Testis (tissue), 3 donors: Measurements from ENCODE around the gene GFOD1. TPM values are rescaled to one million over a fixed set of nuclear protein-coding genes. Genes with fewer than 3 reads are reported as not detected.
"Not testable (repeated sequence)": the region's sequence is repeated elsewhere in the genome, so short reads cannot be mapped to it uniquely, and the experiment has no call there.

Experiments used
- DNase-seq: peaks from one replicate; pipeline ENCODE4 v3.0.0-alpha.2; 2019
- H3K27ac ChIP-seq, 2 donors: fragments of 200-600 bp; sonication (generic); one replicate each; pipeline ENCODE4 v1.5.1; 2019
- H3K27me3 ChIP-seq: fragments of 200-600 bp; sonication (generic); one replicate; pipeline ENCODE4 v1.5.1; 2019
- H3K36me3 ChIP-seq: fragments of 200-600 bp; sonication (generic); one replicate; pipeline ENCODE4 v1.5.1; 2017; ENCODE audit warnings: low read depth; ENCODE audit errors: missing control alignments
- H3K4me1 ChIP-seq: fragments of 200-600 bp; sonication (generic); one replicate; pipeline ENCODE4 v1.5.1; 2019
- H3K4me3 ChIP-seq, 2 donors: fragments of 200-600 bp; sonication (generic); one replicate each; pipeline ENCODE4 v1.5.1; 2017 to 2019
- H3K9me3 ChIP-seq: fragments of 200-600 bp; sonication (generic); one replicate; pipeline ENCODE4 v1.5.1; 2017
- CTCF ChIP-seq, 3 experiments: fragments of 450-650 bp in 2 of 3; fragments of 200-600 bp in 1 of 3; sonication (generic) in 1 of 3; IDR thresholded peaks; one replicate each; pipeline ENCODE4 v1.5.1; 2016 to 2019; ENCODE audit warnings: antibody characterized with exemption in 3 of 3, mild to moderate bottlenecking in 2 of 3, moderate library complexity in 1 of 3
- POLR2A ChIP-seq: fragments of 450-650 bp; IDR thresholded peaks from one replicate; pipeline ENCODE4 v1.6.1; 2017; ENCODE audit warnings: antibody characterized with exemption, mild to moderate bottlenecking, moderate library complexity
- WGBS, 2 donors: methylation state at CpG; one replicate each; pipeline ENCODE4 v1.1.5; 2018; 5-methylcytosine and 5-hydroxymethylcytosine counted together
- intact Hi-C: fragments of 100-400 bp; cut with DNase I; formaldehyde crosslinking; loops from one replicate; pipeline ENCODE4 v1.15.1; 2023; ENCODE audit warnings: low total_unique reads
- polyA plus RNA-seq: library from polyadenylated mRNA; stranded (reverse); fragments of 350-450 nt; fragmentation: Illumina TruSeq; extraction: RNeasy Lipid Tissue Mini Kit (QIAGEN cat#74804); gene quantifications from one replicate; pipeline ENCODE4 v1.2.3, GENCODE V29; 2014; ENCODE audit warnings: low read depth, low replicate concordance; ENCODE audit not compliant: insufficient read depth
- total RNA-seq, 2 donors: library from RNA; depleted of rRNA; stranded (reverse); fragments of >200 nt; gene quantifications; one replicate each; pipeline ENCODE4 v1.2.3, GENCODE V29; 2016

GFOD1 gene
- total and polyA plus RNA-seq, 3 donors from 2014 or later: 2.5 to 5.4 (median 5.0) TPM

- Histone ChIP-seq H3K9me3 (no peaks in the 10 kb centered on the region), H3K4me3 (no peak overlapping the region), H3K4me1 (no peaks in the 10 kb centered on the region), H3K27me3 (no peaks in the 10 kb centered on the region), H3K27ac (no peak overlapping the region), H3K36me3 (no peaks in the 10 kb centered on the region)
- intact Hi-C loops: no loop called here
- no peak for DNase-seq
- WGBS, 2 donors: 70 to 73% methylated on average over 12 of the region's 12 CpGs
- TF ChIP-seq POLR2A (no peak), CTCF (IDR thresholded peaks at IDR 0.05) (no peak)
Measured at GRCh38 chr6:13462458-13463327, 24.7 kb downstream of the GFOD1 start.

- DNase-seq: no peak
- 90 to 93% methylated on average over 6 of the region's 6 CpGs for WGBS, 2 donors
- Histone ChIP-seq H3K4me3 (no peak overlapping the region), H3K4me1 (no peaks in the 10 kb centered on the region), H3K27me3 (no peaks in the 10 kb centered on the region), H3K36me3 (no peaks in the 10 kb centered on the region), H3K9me3 (no peaks in the 10 kb centered on the region), H3K27ac (no peak overlapping the region)
- TF ChIP-seq CTCF (IDR thresholded peaks at IDR 0.05) (no peak), POLR2A (no peak)
- intact Hi-C loops: no loop called here
Measured at GRCh38 chr6:13461805-13462204, 25.6 kb downstream of the GFOD1 start.

GRCh38 chr6:13461307-13461706 is 26.1 kb downstream of the GFOD1 start:
- TF ChIP-seq POLR2A (no peak), CTCF (IDR thresholded peaks at IDR 0.05) (no peak)
- intact Hi-C loops: no loop called here
- H3K27me3 ChIP-seq: no peaks in the 10 kb centered on the region
- 94 to 100% methylated on average over 4 of the region's 4 CpGs for WGBS, 2 donors
- H3K36me3 ChIP-seq: no peaks in the 10 kb centered on the region
- no peak overlapping the region for H3K4me3 ChIP-seq
- H3K27ac ChIP-seq: no peak overlapping the region
- no peaks in the 10 kb centered on the region for H3K9me3 ChIP-seq
- H3K4me1 ChIP-seq: no peaks in the 10 kb centered on the region
- DNase-seq: no peak

- H3K27ac ChIP-seq, H3K9me3 ChIP-seq, H3K36me3 ChIP-seq, DNase-seq, H3K27me3 ChIP-seq, intact Hi-C loops, H3K4me3 ChIP-seq, H3K4me1 ChIP-seq: not testable (repeated sequence)
- 51 to 72% methylated on average over 2 of the region's 2 CpGs for WGBS, 2 donors
Measured at GRCh38 chr6:13460289-13460688, 27.1 kb downstream of the GFOD1 start.

GRCh38 chr6:13457577-13457976 is 29.8 kb downstream of the GFOD1 start:
- H3K4me1 ChIP-seq: no peaks in the 10 kb centered on the region

More at GRCh38 chr6:13457577-13457976, 29.8 kb downstream of the GFOD1 start:
- DNase-seq: no peak
- Histone ChIP-seq H3K4me3 (no peak overlapping the region), H3K9me3 (no peaks in the 10 kb centered on the region), H3K36me3 (no peaks in the 10 kb centered on the region), H3K27ac (no peak overlapping the region), H3K27me3 (no peaks in the 10 kb centered on the region)
- TF ChIP-seq POLR2A: no peak
- TF ChIP-seq CTCF (IDR thresholded peaks at IDR 0.05): no peak
- WGBS, 2 donors: 85 to 91% methylated on average over 7 of the region's 7 CpGs
- intact Hi-C loops: no loop called here
